Ovary (tissue), 3 donors: Measurements from ENCODE around the gene MRPL34.

Experiments used
- EP300 ChIP-seq: sonication (generic); formaldehyde crosslinking; IDR thresholded peaks from one replicate; pipeline ENCODE4 v1.6.1; 2017; ENCODE audit warnings: antibody characterized with exemption
- POLR2A ChIP-seq: fragments of 450-650 bp; IDR thresholded peaks from one replicate; pipeline ENCODE4 v1.6.1; 2017; ENCODE audit warnings: antibody characterized with exemption, mild to moderate bottlenecking, moderate library complexity
- TF ChIP-seq, protein P1 (sequence below), 3 donors: fragments of 450-650 bp in 2 of 3; fragments of 200-600 bp in 1 of 3; IDR thresholded peaks; one replicate each; pipeline versions ENCODE4 v1.5.1 to v1.8.0; 2016 to 2022; ENCODE audit warnings: antibody characterized with exemption in 3 of 3, mild to moderate bottlenecking in 1 of 3
- donor health status: DM: no; HTN: no; CAD: no.

DNA sequence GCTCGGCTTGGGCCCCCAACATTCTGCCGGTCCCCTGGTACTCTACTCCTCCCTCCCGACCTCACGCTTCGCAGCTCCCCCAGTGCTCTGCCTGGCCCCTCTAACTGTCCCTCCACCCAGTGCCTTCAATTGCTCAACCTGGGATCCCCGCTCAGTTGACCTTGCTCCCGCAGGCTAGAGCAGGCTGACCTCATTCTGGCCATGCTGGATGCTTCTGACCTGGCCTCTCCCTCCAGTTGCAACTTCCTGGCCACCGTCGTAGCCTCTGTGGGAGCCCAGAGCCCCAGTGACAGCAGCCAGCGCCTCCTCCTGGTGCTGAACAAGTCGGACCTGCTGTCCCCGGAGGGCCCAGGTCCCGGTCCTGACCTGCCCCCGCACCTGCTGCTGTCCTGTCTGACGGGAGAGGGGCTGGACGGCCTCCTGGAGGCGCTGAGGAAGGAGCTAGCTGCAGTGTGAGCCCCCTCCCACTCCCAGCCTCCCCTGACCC, 35.2 kb downstream of the MRPL34 start:
- TF ChIP-seq, protein P1, sequence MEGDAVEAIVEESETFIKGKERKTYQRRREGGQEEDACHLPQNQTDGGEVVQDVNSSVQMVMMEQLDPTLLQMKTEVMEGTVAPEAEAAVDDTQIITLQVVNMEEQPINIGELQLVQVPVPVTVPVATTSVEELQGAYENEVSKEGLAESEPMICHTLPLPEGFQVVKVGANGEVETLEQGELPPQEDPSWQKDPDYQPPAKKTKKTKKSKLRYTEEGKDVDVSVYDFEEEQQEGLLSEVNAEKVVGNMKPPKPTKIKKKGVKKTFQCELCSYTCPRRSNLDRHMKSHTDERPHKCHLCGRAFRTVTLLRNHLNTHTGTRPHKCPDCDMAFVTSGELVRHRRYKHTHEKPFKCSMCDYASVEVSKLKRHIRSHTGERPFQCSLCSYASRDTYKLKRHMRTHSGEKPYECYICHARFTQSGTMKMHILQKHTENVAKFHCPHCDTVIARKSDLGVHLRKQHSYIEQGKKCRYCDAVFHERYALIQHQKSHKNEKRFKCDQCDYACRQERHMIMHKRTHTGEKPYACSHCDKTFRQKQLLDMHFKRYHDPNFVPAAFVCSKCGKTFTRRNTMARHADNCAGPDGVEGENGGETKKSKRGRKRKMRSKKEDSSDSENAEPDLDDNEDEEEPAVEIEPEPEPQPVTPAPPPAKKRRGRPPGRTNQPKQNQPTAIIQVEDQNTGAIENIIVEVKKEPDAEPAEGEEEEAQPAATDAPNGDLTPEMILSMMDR (IDR thresholded peaks at IDR 0.05) = no peak
- TF ChIP-seq POLR2A (no peak), EP300 (no peak)
